B cell (primary cell): Measurements from ENCODE around the gene PCDH9.

Experiments used
- EZH2 ChIP-seq: IDR thresholded peaks from 2 replicates; pipeline ENCODE4 v1.6.1; 2012; ENCODE audit warnings: borderline replicate concordance, low read depth, mild to moderate bottlenecking, moderate library complexity, low read length; ENCODE audit not compliant: insufficient read depth, poor library complexity, severe bottlenecking
- TF ChIP-seq, protein P1 (sequence below): fragments of 200-600 bp; IDR thresholded peaks from one replicate; pipeline ENCODE4 v1.8.0; 2022; ENCODE audit warnings: antibody characterized with exemption, mild to moderate bottlenecking

DNA sequence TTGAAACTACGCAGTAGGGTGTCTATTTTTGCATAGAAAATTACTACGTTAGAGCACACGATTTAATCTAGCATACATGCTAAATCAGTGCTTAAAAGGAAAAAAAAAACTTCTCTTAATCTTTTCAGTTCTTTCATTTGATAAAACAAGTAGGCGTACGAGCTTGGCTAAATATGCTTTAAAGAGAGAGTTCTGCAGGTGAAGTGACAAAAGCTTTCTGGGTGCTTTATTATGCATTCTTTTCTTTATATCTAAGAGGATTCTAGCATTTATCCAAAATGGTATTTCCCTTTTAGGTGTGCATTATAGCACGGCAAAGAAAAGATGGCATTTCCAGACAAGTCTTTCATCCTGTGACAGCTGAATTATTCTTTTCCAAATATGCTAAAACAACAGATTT, 281.2 kb downstream of the PCDH9 start:
- TF ChIP-seq EZH2: no peak
- TF ChIP-seq, protein P1, sequence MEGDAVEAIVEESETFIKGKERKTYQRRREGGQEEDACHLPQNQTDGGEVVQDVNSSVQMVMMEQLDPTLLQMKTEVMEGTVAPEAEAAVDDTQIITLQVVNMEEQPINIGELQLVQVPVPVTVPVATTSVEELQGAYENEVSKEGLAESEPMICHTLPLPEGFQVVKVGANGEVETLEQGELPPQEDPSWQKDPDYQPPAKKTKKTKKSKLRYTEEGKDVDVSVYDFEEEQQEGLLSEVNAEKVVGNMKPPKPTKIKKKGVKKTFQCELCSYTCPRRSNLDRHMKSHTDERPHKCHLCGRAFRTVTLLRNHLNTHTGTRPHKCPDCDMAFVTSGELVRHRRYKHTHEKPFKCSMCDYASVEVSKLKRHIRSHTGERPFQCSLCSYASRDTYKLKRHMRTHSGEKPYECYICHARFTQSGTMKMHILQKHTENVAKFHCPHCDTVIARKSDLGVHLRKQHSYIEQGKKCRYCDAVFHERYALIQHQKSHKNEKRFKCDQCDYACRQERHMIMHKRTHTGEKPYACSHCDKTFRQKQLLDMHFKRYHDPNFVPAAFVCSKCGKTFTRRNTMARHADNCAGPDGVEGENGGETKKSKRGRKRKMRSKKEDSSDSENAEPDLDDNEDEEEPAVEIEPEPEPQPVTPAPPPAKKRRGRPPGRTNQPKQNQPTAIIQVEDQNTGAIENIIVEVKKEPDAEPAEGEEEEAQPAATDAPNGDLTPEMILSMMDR: no peak
